Spleen (tissue), 7 donors: ENCODE measurements around the gene FNDC1.

Experiments
- CTCF ChIP-seq, 11 experiments: fragments of 200-600 bp in 7 of 11; fragments of 450-650 bp in 4 of 11; sonication (generic) in 4 of 11; IDR thresholded peaks in 8 of 11; conservative IDR thresholded peaks in 3 of 11; 1 replicate in 7 of 11; 2 replicates in 4 of 11; pipeline versions ENCODE4 v1.4.0 to v1.8.0; 2016 to 2021; ENCODE audit warnings: antibody characterized with exemption in 11 of 11, inconsistent platforms in 4 of 11, mild to moderate bottlenecking in 1 of 11
- POLR2AphosphoS5 ChIP-seq, 3 donors: sonication (generic); formaldehyde crosslinking; IDR thresholded peaks; one replicate each; pipeline ENCODE4 v1.5.1; 2017; ENCODE audit warnings: antibody characterized with exemption in 3 of 3
- donor health status: DM: no; HTN: no; CAD: no; lungs with moderate emphysema.
- donor health status: DM: no; HTN: no; CAD: no.
- donor health status: DM: no; HTN: no; CAD: no.

GRCh38 chr6:159172091-159172491 lies 2.9 kb downstream of the FNDC1 start:
- TF ChIP-seq CTCF (IDR thresholded peaks at IDR 0.05 in 8 of 11, conservative IDR thresholded peaks at IDR 0.05 in 3 of 11) = no peak
- no peak for TF ChIP-seq POLR2AphosphoS5 (IDR thresholded peaks at IDR 0.05)
